Measurements from ENCODE around the gene HTR5A.
"Not testable (repeated sequence)": the region's sequence is repeated elsewhere in the genome, so short reads cannot be mapped to it uniquely, and the experiment has no call there.

HTR5A gene

GRCh38 chr7:155032978-155033377 is 37.1 kb upstream of the HTR5A start:
- Histone ChIP-seq H3K4me3 (ENCODE audit: low read length in 2 of 2) (no peak overlapping the region), H3K4me1 (ENCODE audit: control insufficient read depth in 2 of 2, insufficient read depth in 1 of 2, low read depth in 1 of 2, low read length in 2 of 2) (no peaks in the 10 kb centered on the region), H3K23ac (ENCODE audit: low read depth, low read length, poor library complexity) (no peak overlapping the region), H3K79me1 (ENCODE audit: low read depth, low read length) (no peaks in the 10 kb centered on the region), H3K9me3 (replicated peaks in 1 of 2; ENCODE audit: control insufficient read depth in 2 of 2, insufficient read depth in 1 of 2, low read depth in 1 of 2, low read length in 2 of 2) (no peaks in the 10 kb centered on the region), H3K9ac (ENCODE audit: low read depth, low read length, poor library complexity) (no peak overlapping the region), H2BK15ac (ENCODE audit: low read length) (no peak overlapping the region), H3K27me3 (ENCODE audit: control insufficient read depth in 3 of 3, insufficient read depth in 3 of 3, low read depth in 1 of 3, low read length in 3 of 3) (no peaks in the 10 kb centered on the region), H2AK5ac (ENCODE audit: low read depth, low read length) (no peak overlapping the region), H2BK12ac (ENCODE audit: low read length) (no peak overlapping the region), H2BK5ac (ENCODE audit: low read length) (no peak overlapping the region), H3K14ac (ENCODE audit: low read length) (no peak overlapping the region), H3K18ac (ENCODE audit: low read length) (no peak overlapping the region), H2BK120ac (ENCODE audit: low read depth, low read length) (no peak overlapping the region), H3K4ac (ENCODE audit: low read length) (no peak overlapping the region), H3K4me2 (ENCODE audit: insufficient read depth, low read length, poor library complexity, severe bottlenecking) (no peak overlapping the region), H2AFZ (ENCODE audit: low read length) (no peak overlapping the region), H4K91ac (ENCODE audit: low read depth, low read length, poor library complexity) (no peak overlapping the region), H3K36me3 (replicated peaks in 1 of 2; ENCODE audit: control insufficient read depth in 2 of 2, insufficient read depth in 2 of 2, low read length in 2 of 2) (no peaks in the 10 kb centered on the region), H4K8ac (ENCODE audit: low read depth, low read length) (no peak overlapping the region), H3K27ac (replicated peaks; ENCODE audit: low read length) (no peak overlapping the region)
- DNase-seq (ENCODE audit: low spot score): no peak
- WGBS, 2 donors (ENCODE audit: extremely low coverage in 2 of 2, insufficient read length in 2 of 2, insufficient replicate concordance in 1 of 2): no CpG with 5 or more reads among the region's 6 CpGs

- not testable (repeated sequence) for H3K27ac ChIP-seq (replicated peaks; ENCODE audit: low read length); H3K9ac ChIP-seq (ENCODE audit: low read depth, low read length, poor library complexity); H3K4me1 ChIP-seq (ENCODE audit: control insufficient read depth in 2 of 2, insufficient read depth in 1 of 2, low read depth in 1 of 2, low read length in 2 of 2); H2BK120ac ChIP-seq (ENCODE audit: low read depth, low read length); H4K91ac ChIP-seq (ENCODE audit: low read depth, low read length, poor library complexity); H3K4ac ChIP-seq (ENCODE audit: low read length); H3K18ac ChIP-seq (ENCODE audit: low read length); H3K23ac ChIP-seq (ENCODE audit: low read depth, low read length, poor library complexity); H3K4me2 ChIP-seq (ENCODE audit: insufficient read depth, low read length, poor library complexity, severe bottlenecking); H3K27me3 ChIP-seq (ENCODE audit: control insufficient read depth in 3 of 3, insufficient read depth in 3 of 3, low read depth in 1 of 3, low read length in 3 of 3); DNase-seq (ENCODE audit: low spot score); H3K79me1 ChIP-seq (ENCODE audit: low read depth, low read length); H3K36me3 ChIP-seq (replicated peaks in 1 of 2; ENCODE audit: control insufficient read depth in 2 of 2, insufficient read depth in 2 of 2, low read length in 2 of 2); H2BK5ac ChIP-seq (ENCODE audit: low read length); H2AK5ac ChIP-seq (ENCODE audit: low read depth, low read length); H2BK12ac ChIP-seq (ENCODE audit: low read length); H2BK15ac ChIP-seq (ENCODE audit: low read length); H3K9me3 ChIP-seq (replicated peaks in 1 of 2; ENCODE audit: control insufficient read depth in 2 of 2, insufficient read depth in 1 of 2, low read depth in 1 of 2, low read length in 2 of 2); H3K14ac ChIP-seq (ENCODE audit: low read length); H3K4me3 ChIP-seq (ENCODE audit: low read length in 2 of 2); H4K8ac ChIP-seq (ENCODE audit: low read depth, low read length); H2AFZ ChIP-seq (ENCODE audit: low read length)
- no CpG with 5 or more reads among the region's 15 CpGs for WGBS, 2 donors (ENCODE audit: extremely low coverage in 2 of 2, insufficient read length in 2 of 2, insufficient replicate concordance in 1 of 2)
These were observed 35.6 kb upstream of the HTR5A start for GRCh38 chr7:155034495-155034894.

GRCh38 chr7:155038335-155038734 is 31.8 kb upstream of the HTR5A start:
- Histone ChIP-seq H3K18ac (ENCODE audit: low read length) (no peak overlapping the region), H3K9ac (ENCODE audit: low read depth, low read length, poor library complexity) (no peak overlapping the region), H2AK5ac (ENCODE audit: low read depth, low read length) (no peak overlapping the region), H2BK120ac (ENCODE audit: low read depth, low read length) (no peak overlapping the region), H2BK15ac (ENCODE audit: low read length) (no peak overlapping the region), H4K91ac (ENCODE audit: low read depth, low read length, poor library complexity) (no peak overlapping the region), H3K9me3 (replicated peaks in 1 of 2; ENCODE audit: control insufficient read depth in 2 of 2, insufficient read depth in 1 of 2, low read depth in 1 of 2, low read length in 2 of 2) (peaks cover 0 to 2% of the 10 kb centered on the region in 2 donors), H3K4me1 (ENCODE audit: control insufficient read depth in 2 of 2, insufficient read depth in 1 of 2, low read depth in 1 of 2, low read length in 2 of 2) (no peaks in the 10 kb centered on the region), H2AFZ (ENCODE audit: low read length) (no peak overlapping the region), H3K23ac (ENCODE audit: low read depth, low read length, poor library complexity) (no peak overlapping the region), H3K79me1 (ENCODE audit: low read depth, low read length) (no peaks in the 10 kb centered on the region), H3K4me2 (ENCODE audit: insufficient read depth, low read length, poor library complexity, severe bottlenecking) (no peak overlapping the region), H3K14ac (ENCODE audit: low read length) (no peak overlapping the region), H2BK5ac (ENCODE audit: low read length) (no peak overlapping the region), H3K27ac (replicated peaks; ENCODE audit: low read length) (no peak overlapping the region), H3K27me3 (ENCODE audit: control insufficient read depth in 3 of 3, insufficient read depth in 3 of 3, low read depth in 1 of 3, low read length in 3 of 3) (no peaks in the 10 kb centered on the region), H4K8ac (ENCODE audit: low read depth, low read length) (no peak overlapping the region), H3K36me3 (replicated peaks in 1 of 2; ENCODE audit: control insufficient read depth in 2 of 2, insufficient read depth in 2 of 2, low read length in 2 of 2) (no peaks in the 10 kb centered on the region), H2BK12ac (ENCODE audit: low read length) (no peak overlapping the region), H3K4me3 (ENCODE audit: low read length in 2 of 2) (no peak overlapping the region), H3K4ac (ENCODE audit: low read length) (no peak overlapping the region)
- DNase-seq (ENCODE audit: low spot score): no peak
- WGBS, 2 donors (ENCODE audit: extremely low coverage in 2 of 2, insufficient read length in 2 of 2, insufficient replicate concordance in 1 of 2): no CpG with 5 or more reads among the region's 4 CpGs

- Histone ChIP-seq H3K27ac (replicated peaks; ENCODE audit: low read length) (no peak overlapping the region), H2AK5ac (ENCODE audit: low read depth, low read length) (no peak overlapping the region), H4K91ac (ENCODE audit: low read depth, low read length, poor library complexity) (no peak overlapping the region), H4K8ac (ENCODE audit: low read depth, low read length) (no peak overlapping the region), H2AFZ (ENCODE audit: low read length) (no peak overlapping the region), H3K4ac (ENCODE audit: low read length) (no peak overlapping the region), H3K36me3 (replicated peaks in 1 of 2; ENCODE audit: control insufficient read depth in 2 of 2, insufficient read depth in 2 of 2, low read length in 2 of 2) (no peaks in the 10 kb centered on the region), H3K79me1 (ENCODE audit: low read depth, low read length) (no peaks in the 10 kb centered on the region), H2BK120ac (ENCODE audit: low read depth, low read length) (no peak overlapping the region), H3K4me2 (ENCODE audit: insufficient read depth, low read length, poor library complexity, severe bottlenecking) (no peak overlapping the region), H3K4me1 (ENCODE audit: control insufficient read depth in 2 of 2, insufficient read depth in 1 of 2, low read depth in 1 of 2, low read length in 2 of 2) (no peaks in the 10 kb centered on the region), H3K9ac (ENCODE audit: low read depth, low read length, poor library complexity) (no peak overlapping the region), H3K4me3 (ENCODE audit: low read length in 2 of 2) (no peak overlapping the region), H2BK12ac (ENCODE audit: low read length) (no peak overlapping the region), H3K27me3 (ENCODE audit: control insufficient read depth in 3 of 3, insufficient read depth in 3 of 3, low read depth in 1 of 3, low read length in 3 of 3) (peaks cover 0 to 4% (median 0%) of the 10 kb centered on the region in 3 experiments), H3K9me3 (replicated peaks in 1 of 2; ENCODE audit: control insufficient read depth in 2 of 2, insufficient read depth in 1 of 2, low read depth in 1 of 2, low read length in 2 of 2) (peaks cover 0 to 2% of the 10 kb centered on the region in 2 donors), H3K23ac (ENCODE audit: low read depth, low read length, poor library complexity) (no peak overlapping the region), H2BK5ac (ENCODE audit: low read length) (no peak overlapping the region), H2BK15ac (ENCODE audit: low read length) (no peak overlapping the region), H3K14ac (ENCODE audit: low read length) (no peak overlapping the region), H3K18ac (ENCODE audit: low read length) (peak overlapping the region; percentile 28)
- no peak for DNase-seq (ENCODE audit: low spot score)
- WGBS, 2 donors (ENCODE audit: extremely low coverage in 2 of 2, insufficient read length in 2 of 2, insufficient replicate concordance in 1 of 2): no CpG with 5 or more reads among the region's 4 CpGs
These were observed 26.4 kb upstream of the HTR5A start for GRCh38 chr7:155043756-155044155.

All from neuronal stem cell (in vitro differentiated cells).